H1 (cell line): ENCODE measurements around the gene PRAMEF14.
"Not testable (repeated sequence)": the region's sequence is repeated elsewhere in the genome, so short reads cannot be mapped to it uniquely, and the experiment has no call there.

ENCODE experiments used
- CBX8 ChIP-seq: fragments of 300-800, 300-1000 bp; sonication (generic); IDR thresholded peaks from 2 replicates; pipeline ENCODE4 v1.7.1; 2016; ENCODE audit warnings: low read depth, low read length, borderline replicate concordance
- CREB1 ChIP-seq: IDR thresholded peaks from 2 replicates; pipeline ENCODE4 v1.6.1; 2012; ENCODE audit warnings: inconsistent platforms
- JUND ChIP-seq: IDR thresholded peaks from 2 replicates; pipeline ENCODE4 v1.6.1; 2011; ENCODE audit warnings: mild to moderate bottlenecking, improper control_type of control experiment, low read length
- POLR2A ChIP-seq, 2 experiments: IDR thresholded peaks; 1 replicate in 1 of 2; 2 replicates in 1 of 2; pipeline ENCODE4 v1.6.1; 2011; ENCODE audit warnings: low read depth in 2 of 2, low read length in 2 of 2, mild to moderate bottlenecking in 2 of 2; ENCODE audit errors: control extremely low read depth in 1 of 2
- SIN3A ChIP-seq, 2 experiments: IDR thresholded peaks in 1 of 2; conservative IDR thresholded peaks in 1 of 2; 2 replicates each; pipeline ENCODE4 v1.6.1; 2011 to 2012; ENCODE audit warnings: low read length in 2 of 2, improper control_type of control experiment in 1 of 2, low read depth in 1 of 2, mild to moderate bottlenecking in 1 of 2
- TAF1 ChIP-seq: IDR thresholded peaks from 2 replicates; pipeline ENCODE4 v1.6.1; 2011; ENCODE audit warnings: mild to moderate bottlenecking, low read depth, low read length
- TCF12 ChIP-seq: IDR thresholded peaks from 2 replicates; pipeline ENCODE4 v1.6.1; 2011; ENCODE audit warnings: low read depth, mild to moderate bottlenecking, low read length
- TF ChIP-seq, protein P1 (sequence below), 3 experiments: IDR thresholded peaks; 1 replicate in 2 of 3; 2 replicates in 1 of 3; pipeline versions ENCODE4 v1.5.1 to v1.6.1; 2011; ENCODE audit warnings: low read length in 3 of 3, mild to moderate bottlenecking in 3 of 3, inconsistent platforms in 2 of 3, low read depth in 1 of 3, moderate library complexity in 1 of 3; ENCODE audit not compliant: insufficient read depth in 1 of 3; ENCODE audit errors: control extremely low read depth in 1 of 3

DNA sequence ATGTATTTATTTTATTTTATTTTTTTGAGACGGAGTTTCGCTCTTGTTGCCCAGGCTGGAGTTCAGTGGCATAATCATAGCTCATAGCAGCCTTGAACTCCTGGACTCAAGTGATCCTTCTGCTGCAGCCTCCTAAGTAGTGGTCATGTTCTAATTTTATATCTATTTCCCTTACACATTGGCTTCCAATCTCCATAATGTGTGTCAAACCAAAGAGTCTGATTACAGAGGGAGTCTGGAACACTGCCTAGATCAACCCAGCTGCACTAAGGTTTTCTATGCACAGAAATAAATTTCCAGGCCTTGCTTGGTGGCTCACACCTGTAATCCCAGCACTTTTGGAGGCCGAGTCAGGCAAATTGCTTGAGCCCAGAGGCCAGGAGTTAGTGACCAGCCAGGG, 32.0 kb upstream of the PRAMEF14 start:
- not testable (repeated sequence) for TF ChIP-seq CBX8; CREB1; POLR2A (IDR thresholded peaks at IDR 0.05; ENCODE audit: control extremely low read depth in 1 of 2, low read depth in 2 of 2, low read length in 2 of 2); JUND; TAF1; TCF12; SIN3A (conservative IDR thresholded peaks at IDR 0.05 in 1 of 2, IDR thresholded peaks at IDR 0.05 in 1 of 2; ENCODE audit: low read depth in 1 of 2, low read length in 2 of 2)
- TF ChIP-seq, protein P1, sequence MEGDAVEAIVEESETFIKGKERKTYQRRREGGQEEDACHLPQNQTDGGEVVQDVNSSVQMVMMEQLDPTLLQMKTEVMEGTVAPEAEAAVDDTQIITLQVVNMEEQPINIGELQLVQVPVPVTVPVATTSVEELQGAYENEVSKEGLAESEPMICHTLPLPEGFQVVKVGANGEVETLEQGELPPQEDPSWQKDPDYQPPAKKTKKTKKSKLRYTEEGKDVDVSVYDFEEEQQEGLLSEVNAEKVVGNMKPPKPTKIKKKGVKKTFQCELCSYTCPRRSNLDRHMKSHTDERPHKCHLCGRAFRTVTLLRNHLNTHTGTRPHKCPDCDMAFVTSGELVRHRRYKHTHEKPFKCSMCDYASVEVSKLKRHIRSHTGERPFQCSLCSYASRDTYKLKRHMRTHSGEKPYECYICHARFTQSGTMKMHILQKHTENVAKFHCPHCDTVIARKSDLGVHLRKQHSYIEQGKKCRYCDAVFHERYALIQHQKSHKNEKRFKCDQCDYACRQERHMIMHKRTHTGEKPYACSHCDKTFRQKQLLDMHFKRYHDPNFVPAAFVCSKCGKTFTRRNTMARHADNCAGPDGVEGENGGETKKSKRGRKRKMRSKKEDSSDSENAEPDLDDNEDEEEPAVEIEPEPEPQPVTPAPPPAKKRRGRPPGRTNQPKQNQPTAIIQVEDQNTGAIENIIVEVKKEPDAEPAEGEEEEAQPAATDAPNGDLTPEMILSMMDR (IDR thresholded peaks at IDR 0.05; ENCODE audit: control extremely low read depth in 1 of 3, insufficient read depth in 1 of 3, low read depth in 1 of 3, low read length in 3 of 3) = not testable (repeated sequence)
